ENCODE results near the gene OXT.

Gene OXT

DNA sequence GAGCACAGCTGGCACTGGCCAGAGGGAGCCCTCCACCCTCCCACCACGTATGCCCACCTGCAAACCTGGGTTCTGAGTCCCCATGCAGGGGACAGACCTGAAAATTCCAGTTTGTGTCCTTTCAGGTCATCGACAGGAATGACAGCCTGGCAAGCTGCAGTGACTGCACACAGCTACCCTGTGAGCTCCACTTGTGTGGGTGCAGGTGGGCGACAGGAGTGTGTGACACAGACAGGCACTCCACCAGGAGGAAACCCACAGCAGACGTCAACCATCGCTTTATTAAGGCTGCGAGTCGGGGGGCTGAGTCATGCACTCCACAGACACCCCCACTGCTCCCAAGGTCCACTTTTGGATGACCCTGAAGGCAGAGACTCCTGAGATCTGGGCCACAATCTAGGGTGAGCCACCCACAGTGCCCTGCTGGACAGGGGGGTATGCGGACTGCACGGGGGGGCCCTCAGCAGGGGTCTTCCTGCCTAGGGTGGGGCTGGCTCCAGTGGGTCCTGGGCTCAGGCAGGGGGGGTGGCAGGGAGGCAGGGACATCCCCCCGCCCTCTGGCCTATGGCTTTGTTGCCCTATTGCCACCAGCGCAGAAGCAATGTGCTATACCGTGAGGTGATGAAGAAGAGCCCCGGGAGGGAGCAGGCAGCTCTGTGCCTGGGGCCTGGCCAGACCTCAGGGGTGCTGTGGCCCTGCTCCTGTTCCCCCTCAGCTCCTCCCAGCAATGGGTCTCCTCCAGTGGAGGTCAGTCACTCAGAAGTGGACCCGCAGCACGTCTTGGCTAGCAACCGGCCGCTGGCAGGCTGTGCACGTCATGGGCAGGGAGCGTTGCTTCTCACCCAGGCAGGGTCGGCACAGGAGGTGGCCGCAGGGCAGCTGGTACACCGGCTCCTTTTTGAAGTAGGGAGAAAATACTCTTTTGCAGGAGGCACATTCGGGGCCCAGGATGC is 38.2 kb downstream of the OXT start:
- DNase-seq (ENCODE audit: low spot score), result no peak

DNA sequence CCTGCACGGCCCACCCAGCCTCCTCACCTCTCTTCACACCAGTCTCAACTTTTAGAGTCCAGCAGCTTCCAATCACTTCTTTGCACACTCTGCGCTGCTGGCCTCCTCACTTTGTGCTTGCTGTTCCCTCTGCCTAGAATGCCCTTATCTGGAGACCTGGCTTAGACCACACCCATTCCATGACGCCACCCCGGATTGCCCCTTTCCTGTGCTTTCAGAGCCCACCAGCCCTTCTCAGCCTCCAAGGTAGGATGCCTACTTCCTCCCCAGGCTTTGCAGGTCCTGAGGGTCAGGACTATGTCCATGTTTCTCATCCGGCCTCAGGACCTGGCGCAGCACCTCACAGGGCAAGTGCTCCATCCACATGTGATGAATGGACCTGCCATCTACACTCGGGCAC is 40.1 kb downstream of the OXT start:
- DNase-seq (ENCODE audit: low spot score), result no peak

DNA sequence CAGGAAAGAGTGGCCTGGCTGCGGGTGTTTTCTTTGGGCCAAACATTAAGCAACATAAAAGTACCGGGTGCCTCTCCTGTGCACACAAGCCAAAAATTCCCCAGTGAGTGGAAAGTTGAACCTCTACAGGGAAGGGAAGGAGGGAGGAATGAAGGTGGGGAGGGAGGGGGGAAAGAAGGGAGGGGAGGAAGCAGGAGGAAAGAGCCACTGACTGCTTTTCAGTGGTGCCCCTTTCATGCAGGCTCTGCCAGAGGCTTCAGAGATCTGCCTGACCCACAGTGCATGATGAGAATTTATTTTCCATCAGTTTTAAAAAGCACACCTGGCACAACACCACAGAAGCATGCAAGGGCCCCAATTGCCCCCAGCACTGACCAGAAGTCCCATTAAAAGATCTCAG is 40.6 kb downstream of the OXT start:
- no peak for DNase-seq (ENCODE audit: low spot score)

DNA sequence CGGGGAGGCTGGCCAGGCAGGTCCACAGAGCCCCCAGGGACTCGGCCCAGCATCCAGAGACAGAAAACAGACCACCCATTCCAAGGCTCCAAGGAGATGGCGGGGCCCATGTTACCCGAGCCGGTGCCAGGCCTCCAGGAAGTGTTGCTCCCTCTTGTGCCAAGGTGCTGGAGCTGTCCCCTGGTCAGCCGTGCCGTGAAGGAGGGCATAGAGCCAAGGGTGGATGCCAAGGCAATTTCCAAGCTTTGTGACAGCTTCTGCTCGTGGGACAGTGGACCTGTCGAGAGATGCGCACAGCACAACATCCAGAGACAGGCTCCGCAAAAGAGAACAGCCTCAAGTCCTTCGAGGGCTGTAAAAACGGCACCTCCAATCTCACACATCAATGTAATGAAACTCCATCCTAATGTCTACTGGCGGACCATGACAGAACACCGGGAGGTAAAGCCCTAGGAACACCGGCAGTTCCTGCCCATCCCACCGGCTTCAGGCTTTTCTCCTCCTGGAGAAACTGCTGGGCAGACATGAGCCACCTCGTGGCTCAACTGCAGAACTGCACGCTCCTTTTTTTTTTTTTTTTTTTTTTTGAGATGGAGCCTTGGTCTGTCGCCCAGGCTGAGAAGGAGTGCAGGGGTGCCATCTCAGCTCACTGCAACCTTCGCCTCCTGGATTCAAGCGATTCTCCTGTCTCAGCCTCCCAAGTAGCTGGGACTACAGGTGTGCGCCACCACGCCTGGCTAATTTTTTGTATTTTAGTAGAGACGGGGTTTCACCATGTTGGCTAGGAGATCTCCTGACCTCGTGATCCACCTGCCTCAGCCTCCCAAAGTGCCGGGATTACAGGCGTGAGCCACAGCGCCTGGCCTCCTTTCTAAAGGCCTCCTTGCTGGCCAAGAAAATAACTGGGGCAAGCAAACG is 44.0 kb downstream of the OXT start:
- DNase-seq (ENCODE audit: low spot score), result peak; percentile 66

DNA sequence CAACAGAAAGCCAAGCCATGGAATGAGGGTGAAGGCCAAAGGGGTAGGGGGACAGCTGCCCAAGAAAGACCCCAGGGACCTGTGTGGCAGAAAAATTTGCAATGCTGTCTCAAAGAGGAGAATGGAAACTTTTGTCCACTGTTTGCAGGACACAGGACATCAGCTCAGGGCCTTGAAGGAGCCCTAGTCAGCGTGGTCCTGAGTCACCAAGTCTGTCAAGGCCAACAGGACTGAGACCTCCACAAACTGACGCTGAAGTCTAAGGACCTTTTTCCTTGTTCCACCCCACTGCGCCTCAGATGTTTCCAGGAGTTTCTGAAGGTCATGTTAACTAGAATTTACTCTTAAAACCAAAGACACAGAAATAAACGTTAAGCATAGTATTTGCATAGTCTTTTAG is 44.9 kb downstream of the OXT start:
- DNase-seq (ENCODE audit: low spot score), result no peak

- DNase-seq (ENCODE audit: low spot score), result peak; percentile 69
Observed at GRCh38 chr20:3117839-3118379, 46.5 kb downstream of the OXT start.

DNA sequence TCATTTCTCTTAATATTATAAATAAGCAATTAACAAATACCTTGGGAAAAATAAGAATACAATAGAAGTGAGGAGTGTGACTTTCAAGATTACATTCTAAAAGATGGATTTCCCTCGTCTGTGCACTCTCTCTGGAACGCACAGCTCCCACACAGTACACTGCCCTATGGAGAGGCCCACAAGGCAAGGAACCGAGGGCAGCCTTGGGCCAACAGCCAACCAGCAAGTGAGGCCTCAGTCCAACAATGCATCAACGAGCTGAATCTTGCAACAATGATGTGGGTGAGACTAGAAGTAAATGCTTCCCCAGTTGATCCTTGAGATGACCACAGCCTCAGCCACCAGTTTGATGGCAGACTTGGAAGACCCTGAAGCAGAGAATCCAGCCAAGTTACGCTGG is 47.6 kb downstream of the OXT start:
- no peak for DNase-seq (ENCODE audit: low spot score)

DNA sequence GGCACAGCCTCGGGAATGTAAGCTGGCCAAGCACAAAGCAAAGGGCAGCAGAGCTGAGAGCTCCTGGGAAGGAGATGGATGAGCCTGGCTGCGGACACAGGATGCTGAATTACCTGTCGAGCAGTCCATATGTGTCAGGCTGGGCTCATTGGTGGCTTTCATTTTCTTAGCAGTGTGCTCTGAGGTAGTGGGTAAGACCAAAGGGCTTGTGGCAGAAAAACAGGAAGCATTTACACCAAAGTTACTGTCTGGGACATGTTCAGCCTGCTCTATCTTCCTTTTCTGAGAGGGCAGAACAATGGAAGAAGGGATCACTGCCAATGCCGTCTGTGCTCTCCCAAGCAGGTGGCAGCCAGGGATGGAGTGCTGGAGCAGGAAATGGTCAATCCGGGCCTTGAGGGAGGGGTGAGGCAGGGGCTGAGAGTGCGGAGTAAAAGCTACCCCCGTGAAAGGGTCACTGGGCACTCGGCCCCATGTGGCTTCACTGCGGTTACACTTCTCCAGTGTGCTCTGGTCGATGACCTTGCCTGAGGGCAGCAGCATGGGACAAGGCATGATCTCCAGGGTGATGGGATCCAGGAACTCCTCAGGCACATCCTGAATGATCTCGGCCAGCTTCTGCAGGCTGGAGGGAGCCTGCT is 50.0 kb downstream of the OXT start:
- DNase-seq (ENCODE audit: low spot score), result no peak
